ENCODE data around the gene SECISBP2L. TPM values are rescaled to one million over a fixed set of nuclear protein-coding genes. Genes with fewer than 3 reads are reported as not detected.
"Not testable (repeated sequence)": the region's sequence is repeated elsewhere in the genome, so short reads cannot be mapped to it uniquely, and the experiment has no call there.

SECISBP2L gene
- total RNA-seq, 2 donors from 2014 or later, result 39.6 to 46.4 TPM

GRCh38 chr15:49079340-49080039 is 33.2 kb upstream of the SECISBP2L start:
- no peaks in the 10 kb centered on the region for H3K36me3 ChIP-seq
- H3K9me3 ChIP-seq, result no peaks in the 10 kb centered on the region
- WGBS, result 86% methylated on average over 23 of the region's 23 CpGs
- H3K4me1 ChIP-seq (replicated peaks), result no peaks in the 10 kb centered on the region
- no peak for TF ChIP-seq POLR2A (IDR thresholded peaks at IDR 0.05)
- TF ChIP-seq CTCF (IDR thresholded peaks at IDR 0.05), result no peak
- no peak for TF ChIP-seq POLR2AphosphoS5 (IDR thresholded peaks at IDR 0.05)
- no peak overlapping the region for H3K27ac ChIP-seq
- H3K27me3 ChIP-seq (replicated peaks; ENCODE audit: insufficient read depth), result no peaks in the 10 kb centered on the region
- no peak for DNase-seq (ENCODE audit: low spot score)
- H3K4me3 ChIP-seq, result no peak overlapping the region
- intact Hi-C loops (cut with DNase I), result no loop called here

GRCh38 chr15:49075881-49076280 is 29.6 kb upstream of the SECISBP2L start:
- no peak overlapping the region for H3K4me3 ChIP-seq
- intact Hi-C loops (cut with DNase I), result no loop called here
- no peaks in the 10 kb centered on the region for H3K4me1 ChIP-seq (replicated peaks)
- no peak for DNase-seq (ENCODE audit: low spot score)
- H3K36me3 ChIP-seq, result no peaks in the 10 kb centered on the region
- no peaks in the 10 kb centered on the region for H3K9me3 ChIP-seq
- no peak for TF ChIP-seq CTCF (IDR thresholded peaks at IDR 0.05)
- TF ChIP-seq POLR2AphosphoS5 (IDR thresholded peaks at IDR 0.05), result peak; percentile 46
- TF ChIP-seq POLR2A (IDR thresholded peaks at IDR 0.05), result no peak
- no peaks in the 10 kb centered on the region for H3K27me3 ChIP-seq (replicated peaks; ENCODE audit: insufficient read depth)
- no peak overlapping the region for H3K27ac ChIP-seq

- H3K27me3 ChIP-seq (replicated peaks; ENCODE audit: insufficient read depth); H3K4me1 ChIP-seq (replicated peaks); H3K9me3 ChIP-seq; DNase-seq (ENCODE audit: low spot score); H3K36me3 ChIP-seq; intact Hi-C loops (cut with DNase I); H3K27ac ChIP-seq; H3K4me3 ChIP-seq: not testable (repeated sequence)
- WGBS, result 76% methylated on average over 6 of the region's 6 CpGs
These were observed 28.5 kb upstream of the SECISBP2L start for GRCh38 chr15:49074589-49075287.

GRCh38 chr15:49066372-49066771 is 20.1 kb upstream of the SECISBP2L start:
- intact Hi-C loops (cut with DNase I), result no loop called here
- no peak overlapping the region for H3K4me3 ChIP-seq
- H3K27ac ChIP-seq, result no peak overlapping the region
- no peaks in the 10 kb centered on the region for H3K36me3 ChIP-seq
- 71% methylated on average over 2 of the region's 2 CpGs for WGBS
- no peaks in the 10 kb centered on the region for H3K9me3 ChIP-seq
- H3K27me3 ChIP-seq (replicated peaks; ENCODE audit: insufficient read depth), result no peaks in the 10 kb centered on the region
- TF ChIP-seq CTCF (IDR thresholded peaks at IDR 0.05), result no peak
- TF ChIP-seq POLR2AphosphoS5 (IDR thresholded peaks at IDR 0.05), result no peak
- no peak for TF ChIP-seq POLR2A (IDR thresholded peaks at IDR 0.05)
- no peak for DNase-seq (ENCODE audit: low spot score)
- no peaks in the 10 kb centered on the region for H3K4me1 ChIP-seq (replicated peaks)

GRCh38 chr15:49064884-49065283 is 18.6 kb upstream of the SECISBP2L start:
- Histone ChIP-seq H3K9me3 (no peaks in the 10 kb centered on the region), H3K4me1 (replicated peaks) (no peaks in the 10 kb centered on the region), H3K4me3 (no peak overlapping the region), H3K36me3 (no peaks in the 10 kb centered on the region), H3K27ac (no peak overlapping the region), H3K27me3 (replicated peaks; ENCODE audit: insufficient read depth) (no peaks in the 10 kb centered on the region)
- no peak for DNase-seq (ENCODE audit: low spot score)
- no peak for TF ChIP-seq POLR2A (IDR thresholded peaks at IDR 0.05)
- no peak for TF ChIP-seq POLR2AphosphoS5 (IDR thresholded peaks at IDR 0.05)
- TF ChIP-seq CTCF (IDR thresholded peaks at IDR 0.05), result no peak
- WGBS, result 46% methylated on average over 3 of the region's 3 CpGs
- intact Hi-C loops (cut with DNase I), result no loop called here

Measured in prostate gland (tissue), 2 donors.